H1 (cell line): ENCODE measurements around the gene IL31. TPM values are rescaled to one million over a fixed set of nuclear protein-coding genes. Genes with fewer than 3 reads are reported as not detected.

ENCODE experiments used
- ASH2L ChIP-seq: fragments of 200-600, 300-600 bp; sonication (generic); IDR thresholded peaks from one replicate; pipeline ENCODE4 v1.7.1; 2017; ENCODE audit warnings: low read length
- BCL11A ChIP-seq, 2 experiments: IDR thresholded peaks; one replicate each; pipeline ENCODE4 v1.6.1; 2011; ENCODE audit warnings: low read depth in 2 of 2, low read length in 2 of 2, mild to moderate bottlenecking in 2 of 2
- BRCA1 ChIP-seq: IDR thresholded peaks from 2 replicates; pipeline ENCODE4 v1.6.1; 2012; ENCODE audit warnings: low read depth, low read length, improper control_type of control experiment
- CHD2 ChIP-seq: IDR thresholded peaks from 2 replicates; pipeline ENCODE4 v1.6.1; 2012; ENCODE audit warnings: low read length, improper control_type of control experiment
- POLR2A ChIP-seq, 2 experiments: IDR thresholded peaks; 1 replicate in 1 of 2; 2 replicates in 1 of 2; pipeline ENCODE4 v1.6.1; 2011; ENCODE audit warnings: low read depth in 2 of 2, low read length in 2 of 2, mild to moderate bottlenecking in 2 of 2; ENCODE audit errors: control extremely low read depth in 1 of 2
- POLR2AphosphoS5 ChIP-seq: IDR thresholded peaks from 2 replicates; pipeline ENCODE4 v1.6.1; 2011; ENCODE audit warnings: low read depth, low read length
- RFX5 ChIP-seq: IDR thresholded peaks from 2 replicates; pipeline ENCODE4 v1.6.1; 2011; ENCODE audit warnings: low read depth, low read length, improper control_type of control experiment, borderline replicate concordance
- SIN3A ChIP-seq, 2 experiments: IDR thresholded peaks in 1 of 2; conservative IDR thresholded peaks in 1 of 2; 2 replicates each; pipeline ENCODE4 v1.6.1; 2011 to 2012; ENCODE audit warnings: low read length in 2 of 2, improper control_type of control experiment in 1 of 2, low read depth in 1 of 2, mild to moderate bottlenecking in 1 of 2
- polyA plus RNA-seq, 7 experiments: library from polyadenylated mRNA; depleted of rRNA in 3 of 7; stranded (reverse) in 5 of 7; unstranded in 2 of 7; fragments of >200 nt in 5 of 7; fragments of 200-250 nt in 2 of 7; gene quantifications; 1 replicate in 5 of 7; 2 replicates in 1 of 7; 4 replicates in 1 of 7; pipeline versions ENCODE4 v1.2.1 to v1.2.3, GENCODE V29; 2011 to 2013; ENCODE audit warnings: missing spikeins in 2 of 7, mixed read lengths in 2 of 7
- total RNA-seq: library from RNA; stranded (reverse); fragmentation: NEBNext Ultra II Directional; extraction: Animal tissue kit (Norgen Biotek cat#: 25700); gene quantifications from 2 replicates; pipeline ENCODE4 v1.2.1, GENCODE V29; 2021

IL31 gene
- total and polyA plus RNA-seq, 2 of the 8 experiments (the other 6 are each of a cell fraction or from before 2014, with no cell fraction given), result not detected

- TF ChIP-seq POLR2AphosphoS5, result no peak
- no peak for TF ChIP-seq ASH2L
- no peak for TF ChIP-seq SIN3A (conservative IDR thresholded peaks at IDR 0.05 in 1 of 2, IDR thresholded peaks at IDR 0.05 in 1 of 2; ENCODE audit: low read depth in 1 of 2, low read length in 2 of 2)
- no peak for TF ChIP-seq POLR2A (IDR thresholded peaks at IDR 0.05; ENCODE audit: control extremely low read depth in 1 of 2, low read depth in 2 of 2, low read length in 2 of 2)
- no peak for TF ChIP-seq RFX5
- no peak for TF ChIP-seq CHD2
- TF ChIP-seq BRCA1, result no peak
- no peak for TF ChIP-seq BCL11A (IDR thresholded peaks at IDR 0.05; ENCODE audit: low read depth in 2 of 2, low read length in 2 of 2)
These were observed 34.8 kb downstream of the IL31 start (continued) for GRCh38 chr12:122139266-122139665.
